BE2C (cell line): ENCODE data around the gene DTNB.

ENCODE experiments used
- DNase-seq: peaks from one replicate; pipeline ENCODE4 v3.0.0-alpha.2; 2020
- H3K27me3 ChIP-seq: fragments of 250-450 bp; sonication (Bioruptor Pico); 2 replicates; pipeline ENCODE4 v1.5.1; 2020; ENCODE audit warnings: mild to moderate bottlenecking
- H3K36me3 ChIP-seq: fragments of 250-450 bp; sonication (Bioruptor Pico); 2 replicates; pipeline ENCODE4 v1.5.1; 2020; ENCODE audit warnings: mild to moderate bottlenecking
- H3K4me1 ChIP-seq: fragments of 250-450 bp; sonication (Bioruptor Pico); 2 replicates; pipeline ENCODE4 v1.5.1; 2020
- H3K4me3 ChIP-seq: 2 replicates; pipeline ENCODE4 v1.5.1; 2011; ENCODE audit warnings: low read depth, low read length
- H3K9me3 ChIP-seq: fragments of 250-450 bp; sonication (Bioruptor Pico); 2 replicates; pipeline ENCODE4 v1.5.1; 2020
- CTCF ChIP-seq: IDR thresholded peaks from 2 replicates; pipeline ENCODE4 v1.5.1; 2012; ENCODE audit warnings: mild to moderate bottlenecking, low read depth, low read length

DTNB gene

DNA sequence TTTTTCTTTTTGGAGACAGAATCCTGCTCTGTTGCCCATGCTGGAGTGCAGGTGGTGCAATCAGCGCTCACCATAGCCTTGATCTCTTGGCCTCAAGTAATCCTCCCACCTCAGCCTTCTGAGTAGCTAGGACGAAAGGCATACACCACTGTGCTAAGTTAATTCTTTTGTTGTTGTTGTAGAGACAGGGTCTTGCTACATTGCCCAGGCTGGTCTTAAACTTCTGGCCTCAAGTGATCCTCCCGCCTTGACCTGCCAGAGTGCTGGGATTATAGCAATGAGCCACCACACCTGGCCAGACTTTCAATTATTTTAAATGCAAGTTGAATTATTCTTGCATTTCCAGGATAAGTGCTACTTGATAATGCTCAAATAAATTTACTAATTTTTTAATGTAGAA, 126.5 kb downstream of the DTNB start:
- Histone ChIP-seq H3K27me3 (no peaks in the 10 kb centered on the region), H3K9me3 (no peaks in the 10 kb centered on the region), H3K36me3 (no peaks in the 10 kb centered on the region), H3K4me3 (no peak overlapping the region), H3K4me1 (peaks cover 6% of the 10 kb centered on the region)
- DNase-seq = no peak
- no peak for TF ChIP-seq CTCF

GRCh38 chr2:25545899-25546298, 127.5 kb downstream of the DTNB start:
- TF ChIP-seq CTCF = no peak
- Histone ChIP-seq H3K27me3 (no peaks in the 10 kb centered on the region), H3K4me3 (no peak overlapping the region), H3K4me1 (peaks cover 6% of the 10 kb centered on the region), H3K9me3 (no peaks in the 10 kb centered on the region), H3K36me3 (no peaks in the 10 kb centered on the region)
- no peak for DNase-seq

DNA sequence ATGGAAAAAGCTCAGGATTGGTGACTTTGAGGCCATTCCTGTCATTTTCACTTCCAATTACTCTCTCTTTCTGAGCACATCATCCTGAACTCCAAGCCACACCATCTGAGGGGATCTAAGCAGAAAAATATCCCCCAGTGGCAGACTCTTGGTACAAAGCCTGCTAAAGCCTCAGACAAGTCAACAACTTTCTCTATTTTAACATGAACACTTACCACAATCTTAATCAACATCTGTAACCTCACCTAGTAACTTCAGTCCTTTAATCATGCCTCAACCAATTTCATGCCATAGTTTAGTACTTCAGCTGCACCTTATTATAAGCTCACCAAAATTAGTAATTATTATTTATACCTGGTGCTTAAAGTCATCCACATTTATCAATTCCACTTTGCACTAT, 128.9 kb downstream of the DTNB start:
- no peak for TF ChIP-seq CTCF
- no peak overlapping the region for H3K4me3 ChIP-seq
- no peaks in the 10 kb centered on the region for H3K27me3 ChIP-seq
- no peaks in the 10 kb centered on the region for H3K9me3 ChIP-seq
- H3K4me1 ChIP-seq = peaks cover 15% of the 10 kb centered on the region
- H3K36me3 ChIP-seq = no peaks in the 10 kb centered on the region
- no peak for DNase-seq

DNA sequence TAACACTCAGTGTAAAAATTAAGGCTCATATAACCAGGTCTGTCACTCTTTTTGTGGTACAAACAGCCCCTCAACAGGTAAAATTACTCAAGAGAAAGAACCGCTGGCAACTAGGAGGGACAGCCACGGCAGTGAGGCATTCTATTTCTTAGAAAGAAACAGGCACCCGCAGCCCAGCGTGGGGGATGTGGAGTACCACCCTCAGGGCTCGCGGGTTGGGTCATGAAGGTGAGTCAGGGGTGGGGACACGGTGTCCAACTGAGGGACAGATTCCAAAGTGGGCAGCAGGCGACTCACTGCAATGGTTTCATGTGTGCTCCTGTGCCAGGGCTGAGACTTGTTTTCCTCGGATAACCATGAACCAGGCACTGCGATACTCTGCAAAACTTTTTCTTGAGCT, 129.4 kb downstream of the DTNB start:
- H3K9me3 ChIP-seq = no peaks in the 10 kb centered on the region
- no peak for TF ChIP-seq CTCF
- DNase-seq = no peak

DNA sequence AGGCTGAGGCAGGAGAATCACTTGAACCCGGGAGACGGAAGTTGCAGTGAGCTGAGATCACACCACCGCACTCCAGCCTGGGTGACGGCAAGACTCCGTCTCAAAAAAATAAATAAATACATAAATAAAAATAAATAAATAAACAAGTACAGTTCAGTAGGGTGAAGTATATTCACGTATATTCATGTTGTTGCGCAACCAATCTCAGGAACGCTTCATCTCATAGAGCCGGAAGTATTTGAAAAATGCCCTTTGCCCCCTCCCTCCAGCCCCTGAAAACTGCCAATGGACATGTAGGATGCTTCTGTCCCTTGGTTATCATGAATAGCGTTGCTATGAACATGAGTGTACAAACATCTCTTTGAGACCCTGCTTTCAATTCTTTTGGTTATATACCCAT, 132.0 kb downstream of the DTNB start:
- Histone ChIP-seq H3K4me1 (peaks cover 9% of the 10 kb centered on the region), H3K9me3 (no peaks in the 10 kb centered on the region), H3K36me3 (no peaks in the 10 kb centered on the region), H3K4me3 (no peak overlapping the region), H3K27me3 (no peaks in the 10 kb centered on the region)
- no peak for TF ChIP-seq CTCF
- DNase-seq = no peak

More for the DNA sequence above, 129.4 kb downstream of the DTNB start:
- no peaks in the 10 kb centered on the region for H3K36me3 ChIP-seq
- peaks cover 15% of the 10 kb centered on the region for H3K4me1 ChIP-seq
- H3K27me3 ChIP-seq = no peaks in the 10 kb centered on the region
- H3K4me3 ChIP-seq = no peak overlapping the region

DNA sequence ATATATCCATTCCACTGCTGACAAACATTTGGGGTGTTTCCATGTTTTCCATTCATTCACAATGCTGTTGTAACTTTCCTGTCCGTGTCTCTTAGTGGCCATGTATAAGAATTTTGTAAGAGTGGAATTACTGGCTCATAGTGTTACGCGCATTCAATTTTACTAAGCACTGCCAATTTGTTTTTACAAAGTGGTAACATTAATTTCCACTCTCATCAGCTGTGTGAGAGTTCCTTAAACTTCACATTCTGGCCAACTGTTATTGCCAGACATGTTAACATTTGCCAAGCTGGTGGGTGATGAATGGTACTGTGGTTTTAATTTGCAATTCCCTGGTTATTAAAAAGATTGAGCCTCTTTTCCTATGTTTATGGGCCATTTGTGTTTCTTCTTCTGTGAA, 134.2 kb downstream of the DTNB start:
- H3K36me3 ChIP-seq = no peaks in the 10 kb centered on the region
- H3K4me3 ChIP-seq = no peak overlapping the region
- H3K4me1 ChIP-seq = peaks cover 9% of the 10 kb centered on the region
- no peak for DNase-seq
- no peaks in the 10 kb centered on the region for H3K27me3 ChIP-seq
- no peak for TF ChIP-seq CTCF
- H3K9me3 ChIP-seq = no peaks in the 10 kb centered on the region
